Natural killer cell (primary cell): ENCODE measurements around the gene AGFG1. TPM values are rescaled to one million over a fixed set of nuclear protein-coding genes. Genes with fewer than 3 reads are reported as not detected.

ENCODE experiments used
- ATAC-seq, 3 donors: fragments of 150-1000 bp in 2 of 3; fragments of 200-7000 bp in 1 of 3; cut with Tn5 transposase; 1 replicate in 1 of 3; 2 replicates in 2 of 3; pipeline ENCODE4 v1.10.0; 2021; ENCODE audit warnings: mild to moderate bottlenecking in 2 of 3, moderate library complexity in 2 of 3
- DNase-seq, 2 donors: peaks; one replicate each; pipeline versions ENCODE4 v3.0.0 to v3.0.0-alpha.2; 2013 to 2021; ENCODE audit warnings: mixed read lengths in 1 of 2
- H3K27ac ChIP-seq: one replicate; pipeline ENCODE4 v1.5.1; 2013; ENCODE audit warnings: mild to moderate bottlenecking, low read length
- H3K27me3 ChIP-seq: one replicate; pipeline ENCODE4 v1.6.1; 2013; ENCODE audit warnings: low read length; ENCODE audit not compliant: control insufficient read depth, insufficient read depth
- H3K36me3 ChIP-seq: one replicate; pipeline ENCODE4 v1.6.1; 2013; ENCODE audit warnings: low read length; ENCODE audit not compliant: control insufficient read depth, insufficient read depth
- H3K4me1 ChIP-seq: one replicate; pipeline ENCODE4 v1.6.1; 2013; ENCODE audit warnings: low read length; ENCODE audit not compliant: control insufficient read depth, insufficient read depth
- H3K4me3 ChIP-seq: one replicate; pipeline ENCODE4 v1.5.1; 2013; ENCODE audit warnings: low read length
- H3K9me3 ChIP-seq: one replicate; pipeline ENCODE4 v1.6.1; 2013; ENCODE audit warnings: low read length; ENCODE audit not compliant: control insufficient read depth, insufficient read depth
- H3K27ac Mint-ChIP-seq, 2 donors: one replicate each; pipeline ENCODE4 v1.8.0; 2022; ENCODE audit warnings: mild to moderate bottlenecking in 2 of 2, mixed read lengths in 2 of 2, moderate library complexity in 1 of 2
- H3K27me3 Mint-ChIP-seq, 2 donors: one replicate each; pipeline ENCODE4 v1.8.0; 2022; ENCODE audit warnings: low read depth in 2 of 2, mixed read lengths in 2 of 2
- H3K36me3 Mint-ChIP-seq: one replicate; pipeline ENCODE4 v1.8.0; 2022; ENCODE audit warnings: mixed read lengths
- H3K4me1 Mint-ChIP-seq, 2 donors: one replicate each; pipeline ENCODE4 v1.8.0; 2022; ENCODE audit warnings: mixed read lengths in 2 of 2
- H3K4me3 Mint-ChIP-seq: one replicate; pipeline ENCODE4 v1.8.0; 2022; ENCODE audit warnings: mild to moderate bottlenecking, moderate library complexity, mixed read lengths
- H3K9me3 Mint-ChIP-seq, 2 donors: one replicate each; pipeline ENCODE4 v1.8.0; 2022; ENCODE audit warnings: mixed read lengths in 2 of 2
- CTCF ChIP-seq: fragments of 200-600 bp; IDR thresholded peaks from one replicate; pipeline ENCODE4 v1.8.0; 2022; ENCODE audit warnings: antibody characterized with exemption
- WGBS: methylation state at CpG from one replicate; pipeline ENCODE4 v1.1.7; 2013; ENCODE audit warnings: missing lambda C conversion rate; ENCODE audit not compliant: insufficient coverage; 5-methylcytosine and 5-hydroxymethylcytosine counted together
- intact Hi-C: fragments of 100-400 bp; cut with micrococcal nuclease; formaldehyde crosslinking; loops from one replicate; pipeline ENCODE4 v1.14.2; 2022
- total RNA-seq, 4 donors: library from RNA; stranded (reverse); fragments of 120-200 nt in 1 of 4; gene quantifications; one replicate each; pipeline versions ENCODE4 v1.2.3 to v1.2.4, GENCODE V29; 2013 to 2022

AGFG1 gene
- total RNA-seq, 3 donors from 2014 or later (not counting 1 experiment from before 2014, with no cell fraction given) = 65.0 to 71.6 (median 67.3) TPM

GRCh38 chr2:227493524-227493923, 21.6 kb downstream of the AGFG1 start:
- Mint-ChIP-seq H3K4me3 (no peak overlapping the region), H3K27ac (peak overlapping the region in 1 of 2 donors; percentile 43), H3K4me1 (peaks cover 24 to 49% of the 10 kb centered on the region in 2 donors), H3K9me3 (no peaks in the 10 kb centered on the region), H3K36me3 (no peaks in the 10 kb centered on the region), H3K27me3 (no peaks in the 10 kb centered on the region)
- TF ChIP-seq CTCF = no peak
- Histone ChIP-seq H3K36me3 (peaks cover 6% of the 10 kb centered on the region), H3K27ac (no peak overlapping the region), H3K27me3 (no peaks in the 10 kb centered on the region), H3K4me1 (no peaks in the 10 kb centered on the region), H3K4me3 (no peak overlapping the region), H3K9me3 (no peaks in the 10 kb centered on the region)
- peak in 1 of 3 donors; percentile 68 for ATAC-seq
- 69% methylated on average over 2 of the region's 2 CpGs for WGBS
- no peak for DNase-seq
- intact Hi-C loops = no loop called here

GRCh38 chr2:227497158-227497557, 25.2 kb downstream of the AGFG1 start:
- no peak for TF ChIP-seq CTCF
- DNase-seq (no peak), ATAC-seq (no peak)
- Mint-ChIP-seq H3K27ac (no peak overlapping the region), H3K4me1 (peaks cover 45 to 64% of the 10 kb centered on the region in 2 donors), H3K4me3 (no peak overlapping the region), H3K36me3 (no peaks in the 10 kb centered on the region), H3K9me3 (no peaks in the 10 kb centered on the region), H3K27me3 (no peaks in the 10 kb centered on the region)
- Histone ChIP-seq H3K9me3 (no peaks in the 10 kb centered on the region), H3K4me3 (no peak overlapping the region), H3K36me3 (peaks cover 6% of the 10 kb centered on the region), H3K4me1 (no peaks in the 10 kb centered on the region), H3K27me3 (no peaks in the 10 kb centered on the region), H3K27ac (no peak overlapping the region)
- intact Hi-C loops = no loop called here
- 89% methylated on average over 2 of the region's 2 CpGs for WGBS

- Histone ChIP-seq H3K36me3 (no peaks in the 10 kb centered on the region), H3K4me1 (peaks cover 4% of the 10 kb centered on the region), H3K4me3 (no peak overlapping the region), H3K27me3 (no peaks in the 10 kb centered on the region), H3K27ac (no peak overlapping the region), H3K9me3 (no peaks in the 10 kb centered on the region)
- intact Hi-C loops = no loop called here
- Mint-ChIP-seq H3K27me3 (no peaks in the 10 kb centered on the region), H3K27ac (peak overlapping the region in 1 of 2 donors; percentile 33), H3K4me3 (no peak overlapping the region), H3K4me1 (peaks cover 44 to 53% of the 10 kb centered on the region in 2 donors), H3K9me3 (no peaks in the 10 kb centered on the region), H3K36me3 (no peaks in the 10 kb centered on the region)
- WGBS = 97% methylated on average over 6 of the region's 6 CpGs
- no peak for TF ChIP-seq CTCF
- ATAC-seq = no peak
- no peak for DNase-seq
Measured at GRCh38 chr2:227499627-227500300, 27.8 kb downstream of the AGFG1 start.

- intact Hi-C loops = no loop called here
- H3K4me1 Mint-ChIP-seq = peaks cover 46 to 58% of the 10 kb centered on the region in 2 donors
- no peaks in the 10 kb centered on the region for H3K36me3 Mint-ChIP-seq
Measured at GRCh38 chr2:227500301-227500630, 28.3 kb downstream of the AGFG1 start.

More at GRCh38 chr2:227500301-227500630, 28.3 kb downstream of the AGFG1 start:
- H3K36me3 ChIP-seq = no peaks in the 10 kb centered on the region
- Mint-ChIP-seq H3K4me3 (no peak overlapping the region), H3K27ac (peak overlapping the region in 1 of 2 donors; percentile 33), H3K9me3 (no peaks in the 10 kb centered on the region), H3K27me3 (no peaks in the 10 kb centered on the region)
- no peak overlapping the region for H3K27ac ChIP-seq
- DNase-seq = peak in 1 of 2 donors; percentile 11
- H3K4me3 ChIP-seq = no peak overlapping the region
- H3K9me3 ChIP-seq = no peaks in the 10 kb centered on the region
- no peak for TF ChIP-seq CTCF
- peak in 1 of 3 donors; percentile 44 for ATAC-seq
- no peaks in the 10 kb centered on the region for H3K27me3 ChIP-seq
- WGBS = no CpG with 5 or more reads among the region's 1 CpG
- peaks cover 4% of the 10 kb centered on the region for H3K4me1 ChIP-seq
